AG09309 (cell line): ENCODE data around the gene BABAM2.

Source experiments
- DNase-seq: peaks from one replicate; pipeline ENCODE4 v3.0.0-alpha.2; 2010; ENCODE audit warnings: low read depth
- H3K4me3 ChIP-seq: 2 replicates; pipeline ENCODE4 v1.5.1; 2011; ENCODE audit warnings: mild to moderate bottlenecking, low read depth, low read length, moderate library complexity; ENCODE audit not compliant: control insufficient read depth
- CTCF ChIP-seq: IDR thresholded peaks from 2 replicates; pipeline ENCODE4 v1.5.1; 2011; ENCODE audit warnings: mild to moderate bottlenecking, low read depth, low read length, inconsistent platforms; ENCODE audit not compliant: insufficient read depth, control insufficient read depth; ENCODE audit errors: missing control alignments

BABAM2 gene

GRCh38 chr2:28158791-28159190, 268.3 kb downstream of the BABAM2 start:
- no peak overlapping the region for H3K4me3 ChIP-seq
- no peak for DNase-seq
- no peak for TF ChIP-seq CTCF

GRCh38 chr2:28160986-28161425, 270.5 kb downstream of the BABAM2 start:
- H3K4me3 ChIP-seq: no peak overlapping the region
- no peak for TF ChIP-seq CTCF
- peak; percentile 86 for DNase-seq

- DNase-seq: peak; percentile 67
- TF ChIP-seq CTCF: no peak
- H3K4me3 ChIP-seq: no peak overlapping the region
These were observed 270.9 kb downstream of the BABAM2 start for GRCh38 chr2:28161466-28161865.

GRCh38 chr2:28162564-28162963, 272.0 kb downstream of the BABAM2 start:
- no peak for DNase-seq
- H3K4me3 ChIP-seq: no peak overlapping the region
- TF ChIP-seq CTCF: no peak

GRCh38 chr2:28163028-28163427, 272.5 kb downstream of the BABAM2 start:
- TF ChIP-seq CTCF: no peak
- no peak for DNase-seq
- H3K4me3 ChIP-seq: no peak overlapping the region

GRCh38 chr2:28163627-28164279, 273.2 kb downstream of the BABAM2 start:
- DNase-seq: no peak
- no peak overlapping the region for H3K4me3 ChIP-seq
- TF ChIP-seq CTCF: no peak
